SK-N-SH treated with all-trans-retinoic acid at 6 μM for 48 hours (cell line): Measurements from ENCODE around the gene OR6B1.

Source experiments
- ATAC-seq: fragments of 200-7000 bp; cut with Tn5 transposase; 3 replicates; pipeline ENCODE4 v1.9.1; 2020; ENCODE audit warnings: mild to moderate bottlenecking, moderate library complexity
- ARNTL ChIP-seq: fragments of 450-650 bp; formaldehyde crosslinking; IDR thresholded peaks from 2 replicates; pipeline ENCODE4 v1.5.0; 2020; ENCODE audit warnings: low read depth, mild to moderate bottlenecking, moderate library complexity, borderline replicate concordance
- BACH2 ChIP-seq: fragments of 250-450 bp; sonication (Bioruptor Pico); IDR thresholded peaks from 2 replicates; pipeline ENCODE4 v1.9.0; 2021; ENCODE audit warnings: mild to moderate bottlenecking, borderline replicate concordance
- CREB5 ChIP-seq: fragments of 250-450 bp; sonication (Bioruptor Pico); IDR thresholded peaks from 2 replicates; pipeline ENCODE4 v1.5.1; 2020; ENCODE audit warnings: low read depth, mild to moderate bottlenecking, moderate library complexity
- CSDC2 ChIP-seq: fragments of 250-450 bp; sonication (Bioruptor Pico); IDR thresholded peaks from 2 replicates; pipeline ENCODE4 v1.5.0; 2020; ENCODE audit warnings: mild to moderate bottlenecking, moderate library complexity
- CSRNP3 ChIP-seq: fragments of 250-450 bp; sonication (Bioruptor Pico); IDR thresholded peaks from 2 replicates; pipeline ENCODE4 v1.5.1; 2021; ENCODE audit warnings: mild to moderate bottlenecking, moderate library complexity
- ESRRG ChIP-seq: fragments of 250-450 bp; sonication (Bioruptor Pico); IDR thresholded peaks from 2 replicates; pipeline ENCODE4 v1.6.1; 2021; ENCODE audit warnings: mild to moderate bottlenecking
- GLIS3 ChIP-seq: fragments of 250-450 bp; sonication (Bioruptor Pico); IDR thresholded peaks from 2 replicates; pipeline ENCODE4 v1.5.0; 2020; ENCODE audit warnings: mild to moderate bottlenecking, moderate library complexity
- ISL1 ChIP-seq: fragments of 250-450 bp; sonication (Bioruptor Pico); IDR thresholded peaks from 2 replicates; pipeline ENCODE4 v2.1.2; 2022; ENCODE audit warnings: mild to moderate bottlenecking, moderate library complexity
- OSR1 ChIP-seq: fragments of 250-450 bp; sonication (Bioruptor Pico); IDR thresholded peaks from 2 replicates; pipeline ENCODE4 v1.8.0; 2022; ENCODE audit warnings: moderate library complexity, mild to moderate bottlenecking, inconsistent platforms
- PATZ1 ChIP-seq: fragments of 250-450 bp; sonication (Bioruptor Pico); IDR thresholded peaks from 2 replicates; pipeline ENCODE4 v1.8.0; 2020; ENCODE audit warnings: mild to moderate bottlenecking, moderate library complexity, borderline replicate concordance
- POU6F1 ChIP-seq: fragments of 250-450 bp; sonication (Bioruptor Pico); IDR thresholded peaks from 2 replicates; pipeline ENCODE4 v1.8.0; 2021; ENCODE audit warnings: low read depth, mild to moderate bottlenecking, moderate library complexity, borderline replicate concordance
- PPARA ChIP-seq: fragments of 250-450 bp; sonication (Bioruptor Pico); IDR thresholded peaks from 2 replicates; pipeline ENCODE4 v1.5.0; 2020; ENCODE audit warnings: mild to moderate bottlenecking, borderline replicate concordance
- SNAI2 ChIP-seq: fragments of 250-450 bp; sonication (Bioruptor Pico); IDR thresholded peaks from 2 replicates; pipeline ENCODE4 v1.5.0; 2020; ENCODE audit warnings: mild to moderate bottlenecking, moderate library complexity
- TOX ChIP-seq: fragments of 250-450 bp; sonication (Bioruptor Pico); IDR thresholded peaks from 2 replicates; pipeline ENCODE4 v1.8.0; 2021; ENCODE audit warnings: mild to moderate bottlenecking, moderate library complexity, borderline replicate concordance
- TSHZ2 ChIP-seq: fragments of 250-450 bp; sonication (Bioruptor Pico); IDR thresholded peaks from 2 replicates; pipeline ENCODE4 v1.5.0; 2020; ENCODE audit warnings: mild to moderate bottlenecking, moderate library complexity
- ZC3H10 ChIP-seq: fragments of 250-450 bp; sonication (Bioruptor Pico); IDR thresholded peaks from 2 replicates; pipeline ENCODE4 v1.5.1; 2021; ENCODE audit warnings: mild to moderate bottlenecking, moderate library complexity
- ZFP3 ChIP-seq: fragments of 250-450 bp; sonication (Bioruptor Pico); IDR thresholded peaks from 2 replicates; pipeline ENCODE4 v1.5.0; 2020; ENCODE audit warnings: mild to moderate bottlenecking, moderate library complexity
- ZFP30 ChIP-seq: fragments of 450-650 bp; formaldehyde crosslinking; IDR thresholded peaks from 2 replicates; pipeline ENCODE4 v1.5.0; 2022; ENCODE audit warnings: mild to moderate bottlenecking, moderate library complexity
- ZNF565 ChIP-seq: fragments of 450-650 bp; formaldehyde crosslinking; conservative IDR thresholded peaks from 2 replicates; pipeline ENCODE4 v1.5.0; 2020; ENCODE audit warnings: low read depth, mild to moderate bottlenecking, moderate library complexity
- ZNF70 ChIP-seq: fragments of 450-650 bp; formaldehyde crosslinking; IDR thresholded peaks from 2 replicates; pipeline ENCODE4 v1.5.0; 2020; ENCODE audit warnings: mild to moderate bottlenecking, moderate library complexity
- ZNF8 ChIP-seq: fragments of 450-650 bp; formaldehyde crosslinking; IDR thresholded peaks from 2 replicates; pipeline ENCODE4 v1.5.0; 2020; ENCODE audit warnings: mild to moderate bottlenecking, moderate library complexity

The OR6B1 gene

GRCh38 chr7:143978585-143978984, 21.5 kb upstream of the OR6B1 start:
- TF ChIP-seq ESRRG (no peak), OSR1 (CRISPR knock-in tag) (no peak), CSRNP3 (no peak), CSDC2 (CRISPR knock-in tag) (no peak), TSHZ2 (CRISPR knock-in tag) (no peak), ARNTL (CRISPR knock-in tag) (no peak), ZFP3 (CRISPR knock-in tag) (no peak), ISL1 (CRISPR knock-in tag) (no peak), ZNF70 (no peak), SNAI2 (CRISPR knock-in tag) (no peak), ZFP30 (CRISPR knock-in tag) (no peak), TOX (CRISPR knock-in tag) (no peak), GLIS3 (no peak), ZNF565 (no peak), POU6F1 (no peak)
- ATAC-seq = no peak; the same call in 2 of the 3 replicates

- TF ChIP-seq ZFP3 (CRISPR knock-in tag) (no peak), ZFP30 (CRISPR knock-in tag) (no peak), POU6F1 (no peak), ARNTL (CRISPR knock-in tag) (no peak), OSR1 (CRISPR knock-in tag) (no peak), GLIS3 (no peak), ESRRG (no peak), BACH2 (CRISPR knock-in tag) (no peak), PPARA (CRISPR knock-in tag) (no peak), SNAI2 (CRISPR knock-in tag) (no peak), ZC3H10 (CRISPR knock-in tag) (no peak), ZNF8 (CRISPR knock-in tag) (no peak), PATZ1 (CRISPR knock-in tag) (no peak), CSRNP3 (no peak), CREB5 (CRISPR knock-in tag) (no peak), ISL1 (CRISPR knock-in tag) (no peak), CSDC2 (CRISPR knock-in tag) (no peak), ZNF565 (no peak)
- TF ChIP-seq, all 23 proteins: peak for 0
- ATAC-seq = peak; percentile 78
These were observed 20.8 kb upstream of the OR6B1 start for GRCh38 chr7:143979359-143979758.
